OCI-LY1 (cell line): Measurements from ENCODE around the gene PNCK.
"Not testable (repeated sequence)": the region's sequence is repeated elsewhere in the genome, so short reads cannot be mapped to it uniquely, and the experiment has no call there.

Experiments
- H2AFZ ChIP-seq: fragments of 200-600 bp; sonication (generic), shearing (Covaris generic); 2 replicates; pipeline ENCODE4 v1.6.0; 2014; ENCODE audit warnings: antibody characterized with exemption, mild to moderate bottlenecking, low read length
- H3F3A ChIP-seq: fragments of 200-600 bp; sonication (generic), shearing (Covaris generic); 2 replicates; pipeline ENCODE4 v1.6.0; 2014; ENCODE audit warnings: mild to moderate bottlenecking, antibody characterized with exemption, low read length, moderate library complexity; ENCODE audit not compliant: insufficient read depth
- H3K27ac ChIP-seq: fragments of 200-600 bp; sonication (generic); 2 replicates; pipeline ENCODE4 v1.5.1; 2014; ENCODE audit warnings: low read length, mixed run types, mild to moderate bottlenecking, low read depth; ENCODE audit not compliant: poor library complexity, severe bottlenecking
- H3K27me3 ChIP-seq: fragments of 200-600 bp; sonication (generic); 2 replicates; pipeline ENCODE4 v1.6.0; 2014; ENCODE audit warnings: antibody characterized with exemption, mild to moderate bottlenecking, low read length, moderate library complexity; ENCODE audit not compliant: insufficient read depth
- H3K36me3 ChIP-seq: fragments of 200-600 bp; sonication (generic); 2 replicates; pipeline ENCODE4 v1.6.1; 2014; ENCODE audit warnings: mild to moderate bottlenecking, antibody characterized with exemption, low read length, moderate library complexity, mixed read lengths; ENCODE audit not compliant: insufficient read depth
- H3K4me1 ChIP-seq: fragments of 200-600 bp; sonication (generic); 2 replicates; pipeline ENCODE4 v1.5.1; 2014; ENCODE audit warnings: mild to moderate bottlenecking, low read length, moderate library complexity; ENCODE audit not compliant: insufficient read depth, severe bottlenecking
- H3K4me2 ChIP-seq: fragments of 200-600 bp; sonication (generic), shearing (Covaris generic); 2 replicates; pipeline ENCODE4 v1.6.1; 2014; ENCODE audit warnings: low read length
- H3K4me3 ChIP-seq: fragments of 200-600 bp; sonication (generic); 2 replicates; pipeline ENCODE4 v1.5.1; 2014; ENCODE audit warnings: low read length, low read depth, mild to moderate bottlenecking, mixed read lengths; ENCODE audit not compliant: poor library complexity, severe bottlenecking
- H3K79me2 ChIP-seq: fragments of 200-600 bp; shearing (Covaris generic); 2 replicates; pipeline ENCODE4 v1.6.1; 2016; ENCODE audit warnings: mixed run types, low read length, mixed read lengths; ENCODE audit not compliant: insufficient read depth
- H3K9ac ChIP-seq: fragments of 200-600 bp; sonication (generic), shearing (Covaris generic); 2 replicates; pipeline ENCODE4 v1.6.1; 2014; ENCODE audit warnings: mild to moderate bottlenecking, low read length, mixed read lengths
- H3K9me2 ChIP-seq: fragments of 200-600 bp; sonication (generic), shearing (Covaris generic); 2 replicates; pipeline ENCODE4 v1.6.1; 2014; ENCODE audit warnings: low read depth, mild to moderate bottlenecking, low read length, mixed read lengths
- H3K9me3 ChIP-seq: fragments of 200-600 bp; shearing (Covaris generic); 2 replicates; pipeline ENCODE4 v1.6.1; 2014; ENCODE audit warnings: low read length, mixed read lengths
- H4K20me1 ChIP-seq: fragments of 200-600 bp; sonication (generic), shearing (Covaris generic); 2 replicates; pipeline ENCODE4 v1.6.0; 2016; ENCODE audit warnings: mild to moderate bottlenecking, low read length; ENCODE audit not compliant: insufficient read depth
- EZH2 ChIP-seq: fragments of 200-600 bp; sonication (generic), shearing (Covaris generic); IDR thresholded peaks from 2 replicates; pipeline ENCODE4 v1.8.0; 2017; ENCODE audit warnings: borderline replicate concordance, mixed run types, mild to moderate bottlenecking, antibody characterized with exemption, low read length, moderate library complexity, mixed read lengths
- TF ChIP-seq, protein P1 (sequence below): fragments of 200-600 bp; sonication (generic), shearing (Covaris generic); IDR thresholded peaks from 2 replicates; pipeline ENCODE4 v1.5.1; 2017; ENCODE audit warnings: mild to moderate bottlenecking, antibody characterized with exemption, low read length, moderate library complexity, mixed read lengths

PNCK gene

DNA sequence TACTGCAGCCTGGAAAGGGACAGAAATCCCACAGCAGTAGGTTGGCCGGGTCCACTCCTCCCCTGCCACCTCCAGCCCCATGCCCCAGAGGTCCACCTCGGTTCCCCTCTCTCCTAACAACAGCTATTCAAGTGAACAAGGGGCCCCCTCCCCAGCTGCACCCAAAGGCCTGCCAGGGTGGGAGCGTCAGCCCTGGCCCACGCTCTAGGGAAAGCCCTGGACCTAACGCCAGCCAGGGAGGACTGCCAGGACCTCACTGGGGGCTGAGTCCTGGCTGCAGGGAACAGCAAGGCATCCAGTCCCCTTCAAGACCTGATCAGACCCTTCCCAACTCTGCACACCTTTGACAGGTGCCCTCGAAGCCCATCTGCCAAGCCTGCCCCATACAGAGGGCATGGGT lies 27.4 kb upstream of the PNCK start:
- H3K9ac ChIP-seq, result no peak overlapping the region
- no peaks in the 10 kb centered on the region for H3K9me3 ChIP-seq
- H3K27me3 ChIP-seq, result no peaks in the 10 kb centered on the region
- no peak overlapping the region for H2AFZ ChIP-seq
- no peak overlapping the region for H3K4me2 ChIP-seq
- no peaks in the 10 kb centered on the region for H3K4me1 ChIP-seq
- no peak overlapping the region for H3K4me3 ChIP-seq
- no peaks in the 10 kb centered on the region for H3K9me2 ChIP-seq
- TF ChIP-seq, protein P1, sequence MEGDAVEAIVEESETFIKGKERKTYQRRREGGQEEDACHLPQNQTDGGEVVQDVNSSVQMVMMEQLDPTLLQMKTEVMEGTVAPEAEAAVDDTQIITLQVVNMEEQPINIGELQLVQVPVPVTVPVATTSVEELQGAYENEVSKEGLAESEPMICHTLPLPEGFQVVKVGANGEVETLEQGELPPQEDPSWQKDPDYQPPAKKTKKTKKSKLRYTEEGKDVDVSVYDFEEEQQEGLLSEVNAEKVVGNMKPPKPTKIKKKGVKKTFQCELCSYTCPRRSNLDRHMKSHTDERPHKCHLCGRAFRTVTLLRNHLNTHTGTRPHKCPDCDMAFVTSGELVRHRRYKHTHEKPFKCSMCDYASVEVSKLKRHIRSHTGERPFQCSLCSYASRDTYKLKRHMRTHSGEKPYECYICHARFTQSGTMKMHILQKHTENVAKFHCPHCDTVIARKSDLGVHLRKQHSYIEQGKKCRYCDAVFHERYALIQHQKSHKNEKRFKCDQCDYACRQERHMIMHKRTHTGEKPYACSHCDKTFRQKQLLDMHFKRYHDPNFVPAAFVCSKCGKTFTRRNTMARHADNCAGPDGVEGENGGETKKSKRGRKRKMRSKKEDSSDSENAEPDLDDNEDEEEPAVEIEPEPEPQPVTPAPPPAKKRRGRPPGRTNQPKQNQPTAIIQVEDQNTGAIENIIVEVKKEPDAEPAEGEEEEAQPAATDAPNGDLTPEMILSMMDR, result no peak
- no peak overlapping the region for H3K27ac ChIP-seq
- H4K20me1 ChIP-seq, result no peaks in the 10 kb centered on the region
- H3K36me3 ChIP-seq, result peaks cover 5% of the 10 kb centered on the region
- no peaks in the 10 kb centered on the region for H3K79me2 ChIP-seq
- H3F3A ChIP-seq, result no peaks in the 10 kb centered on the region

- Histone ChIP-seq H2AFZ (no peak overlapping the region), H3K4me1 (no peaks in the 10 kb centered on the region), H3K4me2 (no peak overlapping the region), H3K9me2 (no peaks in the 10 kb centered on the region), H3F3A (no peaks in the 10 kb centered on the region), H3K79me2 (no peaks in the 10 kb centered on the region), H3K4me3 (no peak overlapping the region), H3K27ac (no peak overlapping the region), H3K27me3 (no peaks in the 10 kb centered on the region), H3K9ac (no peak overlapping the region), H3K9me3 (no peaks in the 10 kb centered on the region), H3K36me3 (peaks cover 5% of the 10 kb centered on the region), H4K20me1 (no peaks in the 10 kb centered on the region)
- TF ChIP-seq, protein P1, result no peak
- TF ChIP-seq EZH2, result no peak
Measured at GRCh38 chrX:153700376-153700945, 26.8 kb upstream of the PNCK start.

GRCh38 chrX:153699784-153700371 lies 26.3 kb upstream of the PNCK start:
- H3K36me3 ChIP-seq, H3K9ac ChIP-seq: not testable (repeated sequence)

DNA sequence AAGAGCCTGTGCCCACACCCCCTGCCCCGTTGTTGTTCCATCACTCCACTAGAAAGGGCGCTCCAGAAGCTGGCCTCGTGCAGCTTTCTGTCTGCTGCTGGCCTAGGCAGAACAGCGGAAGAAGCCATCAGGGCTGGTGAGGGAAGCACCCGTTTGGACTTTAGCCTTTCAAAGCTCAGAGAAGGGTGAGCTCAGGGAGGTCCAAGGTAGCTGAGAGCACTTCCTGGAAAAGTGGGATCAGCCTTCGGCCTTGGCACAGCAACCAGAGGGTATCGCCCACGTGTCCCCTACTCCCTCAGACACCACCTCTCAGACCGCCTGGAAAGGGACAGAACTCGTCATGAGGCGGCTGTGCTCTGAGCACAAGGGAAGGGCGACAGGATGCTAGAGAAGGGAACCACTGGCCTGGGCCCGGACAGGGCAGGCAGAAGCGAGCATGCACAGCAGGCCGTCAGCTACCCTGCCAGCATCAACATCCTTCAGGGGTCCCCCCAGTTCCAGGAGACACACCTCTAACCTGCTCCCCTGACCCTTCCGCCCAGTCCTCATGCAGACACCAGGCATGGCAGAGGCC lies 25.7 kb upstream of the PNCK start:
- not testable (repeated sequence) for H3K36me3 ChIP-seq, H3K9me3 ChIP-seq, H3K9ac ChIP-seq, H3K9me2 ChIP-seq, H3K27ac ChIP-seq, H4K20me1 ChIP-seq, H3K79me2 ChIP-seq, H3K27me3 ChIP-seq, H3F3A ChIP-seq, H2AFZ ChIP-seq, H3K4me3 ChIP-seq, H3K4me2 ChIP-seq, H3K4me1 ChIP-seq

More at GRCh38 chrX:153699784-153700371, 26.3 kb upstream of the PNCK start:
- not testable (repeated sequence) for H3K9me2 ChIP-seq, H3K4me2 ChIP-seq, H3K9me3 ChIP-seq, H2AFZ ChIP-seq, H3K79me2 ChIP-seq, H3K27ac ChIP-seq, H3F3A ChIP-seq, H3K27me3 ChIP-seq, H3K4me1 ChIP-seq, H3K4me3 ChIP-seq, H4K20me1 ChIP-seq
